GM10266 (cell line): Measurements from ENCODE around the gene SORBS1.

Experiments used
- DNase-seq: peaks from one replicate; pipeline ENCODE4 v3.0.0; 2012; ENCODE audit errors: extremely low spot score
- CTCF ChIP-seq: IDR thresholded peaks from 2 replicates; pipeline ENCODE4 v1.5.1; 2012; ENCODE audit warnings: mild to moderate bottlenecking, low read depth; ENCODE audit not compliant: control insufficient read depth, insufficient read depth; ENCODE audit errors: missing control alignments

The SORBS1 gene

GRCh38 chr10:95404462-95404858, 156.7 kb downstream of the SORBS1 start:
- no peak for DNase-seq
- TF ChIP-seq CTCF, result no peak

- no peak for DNase-seq
- no peak for TF ChIP-seq CTCF
Measured at GRCh38 chr10:95403700-95404461, 157.3 kb downstream of the SORBS1 start.

- no peak for TF ChIP-seq CTCF
- DNase-seq, result no peak
Measured at GRCh38 chr10:95401704-95402469, 159.3 kb downstream of the SORBS1 start.

- TF ChIP-seq CTCF, result no peak
- DNase-seq, result no peak
Measured at GRCh38 chr10:95400787-95401186, 160.4 kb downstream of the SORBS1 start.

GRCh38 chr10:95399183-95399582, 162.0 kb downstream of the SORBS1 start:
- TF ChIP-seq CTCF, result no peak

GRCh38 chr10:95397747-95398146, 163.4 kb downstream of the SORBS1 start:
- DNase-seq, result no peak
- no peak for TF ChIP-seq CTCF

More at GRCh38 chr10:95399183-95399582, 162.0 kb downstream of the SORBS1 start:
- no peak for DNase-seq

- DNase-seq, result no peak
Measured at GRCh38 chr10:95395947-95396449, 165.2 kb downstream of the SORBS1 start.

More at GRCh38 chr10:95395947-95396449, 165.2 kb downstream of the SORBS1 start:
- no peak for TF ChIP-seq CTCF
